Measurements from ENCODE around the gene KAZN.

GRCh38 chr1:14733048-14733778, 134.7 kb downstream of the KAZN start:
- TF ChIP-seq, protein P1, sequence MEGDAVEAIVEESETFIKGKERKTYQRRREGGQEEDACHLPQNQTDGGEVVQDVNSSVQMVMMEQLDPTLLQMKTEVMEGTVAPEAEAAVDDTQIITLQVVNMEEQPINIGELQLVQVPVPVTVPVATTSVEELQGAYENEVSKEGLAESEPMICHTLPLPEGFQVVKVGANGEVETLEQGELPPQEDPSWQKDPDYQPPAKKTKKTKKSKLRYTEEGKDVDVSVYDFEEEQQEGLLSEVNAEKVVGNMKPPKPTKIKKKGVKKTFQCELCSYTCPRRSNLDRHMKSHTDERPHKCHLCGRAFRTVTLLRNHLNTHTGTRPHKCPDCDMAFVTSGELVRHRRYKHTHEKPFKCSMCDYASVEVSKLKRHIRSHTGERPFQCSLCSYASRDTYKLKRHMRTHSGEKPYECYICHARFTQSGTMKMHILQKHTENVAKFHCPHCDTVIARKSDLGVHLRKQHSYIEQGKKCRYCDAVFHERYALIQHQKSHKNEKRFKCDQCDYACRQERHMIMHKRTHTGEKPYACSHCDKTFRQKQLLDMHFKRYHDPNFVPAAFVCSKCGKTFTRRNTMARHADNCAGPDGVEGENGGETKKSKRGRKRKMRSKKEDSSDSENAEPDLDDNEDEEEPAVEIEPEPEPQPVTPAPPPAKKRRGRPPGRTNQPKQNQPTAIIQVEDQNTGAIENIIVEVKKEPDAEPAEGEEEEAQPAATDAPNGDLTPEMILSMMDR (IDR thresholded peaks at IDR 0.05), result no peak
- TF ChIP-seq GABPA (IDR thresholded peaks at IDR 0.05; ENCODE audit: low read depth) (no peak), POLR2AphosphoS5 (IDR thresholded peaks at IDR 0.05; ENCODE audit: low read depth, low read length) (no peak), TEAD4 (IDR thresholded peaks at IDR 0.05; ENCODE audit: borderline replicate concordance, insufficient read depth) (no peak), REST (IDR thresholded peaks at IDR 0.05; ENCODE audit: low read depth, low read length) (no peak), MXI1 (IDR thresholded peaks at IDR 0.05; ENCODE audit: low read depth, low read length) (no peak), YY1 (IDR thresholded peaks at IDR 0.05; ENCODE audit: low read depth) (no peak), JUND (IDR thresholded peaks at IDR 0.05) (no peak), NFIC (IDR thresholded peaks at IDR 0.05; ENCODE audit: borderline replicate concordance) (no peak), NRF1 (IDR thresholded peaks at IDR 0.05; ENCODE audit: low read depth, low read length) (no peak), FOSL2 (IDR thresholded peaks at IDR 0.05; ENCODE audit: borderline replicate concordance, low read depth) (no peak)
